Renal pelvis (tissue), 4 donors: ENCODE results near the gene DOK6. TPM values are rescaled to one million over a fixed set of nuclear protein-coding genes. Genes with fewer than 3 reads are reported as not detected.
"Not testable (repeated sequence)": the region's sequence is repeated elsewhere in the genome, so short reads cannot be mapped to it uniquely, and the experiment has no call there.

Source experiments
- DNase-seq: peaks from one replicate; pipeline ENCODE4 v3.0.0-alpha.2; 2013
- polyA plus RNA-seq, 3 donors: library from polyadenylated mRNA; unstranded; fragments of 120-200 nt; gene quantifications; one replicate each; pipeline ENCODE4 v1.2.1, GENCODE V29; 2013; ENCODE audit not compliant: insufficient read length in 3 of 3

Gene DOK6
- polyA plus RNA-seq, 3 donors: 15.8 to 21.9 (median 18.0) TPM

DNA sequence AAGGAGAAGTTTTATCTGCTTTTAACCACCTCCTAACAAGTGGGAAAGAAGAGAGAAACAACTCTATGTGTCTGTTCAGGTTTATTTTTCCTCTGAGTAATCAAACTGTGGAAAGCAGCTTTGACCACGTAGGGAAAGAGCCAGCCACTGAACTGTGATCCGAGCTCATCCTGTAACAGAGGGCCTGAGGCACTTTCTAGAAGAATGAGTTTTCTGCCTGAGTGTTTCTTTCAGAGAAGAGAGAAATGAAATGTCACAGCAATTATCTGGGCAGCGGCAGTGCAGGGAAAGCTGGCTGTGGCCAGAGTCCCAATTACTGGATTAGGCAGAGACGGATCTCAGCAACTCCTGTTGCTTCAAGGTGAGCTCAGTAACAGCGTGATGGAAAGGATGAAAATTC is 395.1 kb downstream of the DOK6 start:
- DNase-seq: no peak

DNA sequence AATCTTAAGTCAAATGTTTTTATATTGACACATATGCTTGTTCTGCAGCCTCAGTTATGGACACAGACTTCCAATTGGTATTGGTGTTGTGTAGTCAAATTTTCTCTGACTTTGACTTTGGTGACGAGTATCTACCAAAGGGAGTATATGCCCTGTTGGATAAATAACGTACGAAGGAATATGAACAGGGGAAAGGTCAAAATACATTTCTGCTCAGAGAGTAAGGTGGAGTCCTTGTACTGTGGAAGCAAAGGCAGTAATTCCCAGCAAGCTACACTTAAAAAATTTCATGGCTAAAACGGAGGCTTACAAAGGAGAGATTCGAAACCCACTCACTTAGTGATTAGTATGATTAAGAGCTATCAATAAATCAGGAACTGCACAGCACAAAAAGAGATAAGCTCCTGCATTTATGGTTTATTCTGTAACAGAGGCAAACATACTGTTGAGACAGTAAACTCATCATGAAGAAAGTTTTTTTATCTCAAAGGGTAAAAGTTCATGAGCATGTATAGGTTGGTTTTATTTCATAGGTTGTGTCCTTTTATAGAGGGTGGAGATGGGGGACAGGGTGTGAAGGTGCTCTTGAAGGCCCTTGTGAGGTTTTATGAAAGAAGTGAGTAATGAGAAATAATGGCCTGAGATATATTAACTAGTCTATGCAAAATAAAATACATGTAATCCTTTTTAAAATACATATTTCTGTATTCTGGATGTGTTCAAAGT is 404.3 kb downstream of the DOK6 start:
- DNase-seq: no peak

DNA sequence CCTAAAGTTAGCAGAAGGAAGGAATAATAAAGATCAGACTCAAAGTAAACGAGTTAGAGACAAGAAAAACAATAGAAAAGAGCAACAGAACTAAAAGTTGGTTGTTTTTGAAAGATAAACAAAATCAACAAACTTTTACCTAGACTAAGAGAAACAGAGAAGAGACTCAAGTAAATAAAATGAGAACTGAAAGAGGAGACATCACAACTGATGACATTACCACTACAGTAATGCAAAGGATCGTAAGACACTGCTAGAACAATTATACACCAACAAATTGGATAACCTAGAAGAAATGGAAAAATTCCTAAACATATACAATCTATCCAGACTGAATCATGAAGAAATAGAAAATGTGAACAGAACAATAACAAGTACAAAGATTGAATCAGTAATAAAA is 407.7 kb downstream of the DOK6 start:
- DNase-seq: no peak

DNA sequence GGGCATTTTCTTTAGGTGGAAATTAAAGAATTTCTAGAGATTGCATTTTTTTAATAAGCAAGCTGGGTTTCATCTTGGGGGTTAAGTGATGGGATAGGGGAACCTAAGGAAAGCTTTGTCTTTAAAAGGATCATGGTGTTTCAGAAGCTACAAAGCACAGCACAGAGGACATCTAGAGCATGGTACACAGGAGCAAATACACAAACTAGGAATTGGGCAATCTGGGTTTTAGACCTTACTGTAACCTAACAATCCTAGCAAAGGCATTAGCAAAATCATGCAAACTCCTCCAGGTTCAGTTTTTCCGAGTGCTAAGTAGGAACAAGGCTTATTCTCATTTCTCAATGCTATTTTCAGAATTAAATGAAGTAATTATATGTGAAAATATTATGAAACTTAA is 412.9 kb downstream of the DOK6 start:
- no peak for DNase-seq

DNA sequence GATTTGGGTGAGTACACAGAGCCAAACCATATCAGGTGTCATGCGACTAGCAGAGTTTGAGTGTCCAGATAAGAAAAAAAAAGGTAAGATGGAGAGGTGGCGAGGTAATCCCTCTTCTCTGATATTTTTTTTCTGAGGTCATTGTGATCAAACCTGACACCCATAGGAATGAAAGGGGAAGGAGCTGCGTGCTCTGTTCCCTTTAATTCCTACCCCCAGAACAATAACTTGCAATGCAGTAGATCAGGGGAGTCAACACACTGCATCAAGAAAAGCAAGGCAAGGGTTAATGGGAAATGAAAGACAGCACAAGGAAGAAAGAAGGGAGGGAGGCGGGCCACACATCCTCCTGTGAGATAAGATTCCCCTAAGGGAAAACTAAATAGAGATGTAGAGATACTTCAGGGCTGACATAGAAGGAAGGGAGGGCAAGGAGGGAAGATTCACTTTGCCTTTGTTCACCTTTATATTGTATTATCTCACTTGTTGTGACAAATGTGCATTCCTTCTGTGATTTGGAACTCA is 414.2 kb downstream of the DOK6 start:
- no peak for DNase-seq

DNA sequence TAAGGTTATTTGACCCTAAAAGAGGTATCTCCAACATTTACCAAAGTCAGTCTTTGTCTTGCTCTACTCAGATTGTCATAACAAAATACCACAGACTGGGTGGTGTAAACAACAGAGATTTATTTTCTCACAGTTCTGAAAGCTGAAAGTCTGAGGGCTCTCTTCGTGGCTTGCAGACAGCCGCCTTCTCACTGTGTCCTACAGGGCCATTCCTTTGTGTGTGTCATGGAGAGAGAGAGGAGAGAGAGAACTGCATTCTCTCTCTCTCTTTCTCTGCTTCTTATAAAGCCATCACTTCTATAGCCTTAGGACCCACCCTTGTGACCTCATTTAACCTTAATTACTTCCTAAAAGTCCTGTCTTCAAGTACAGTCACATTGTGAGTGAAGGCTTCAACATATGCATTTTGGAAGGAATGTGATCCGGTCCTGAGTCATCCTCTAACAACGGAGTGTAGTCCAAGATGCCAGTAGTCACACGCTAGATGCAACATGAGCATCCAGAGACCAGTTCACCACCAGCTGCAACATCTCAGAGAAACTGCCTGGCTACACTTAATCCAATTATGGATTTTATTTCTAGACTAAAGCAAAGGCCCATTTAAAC is 416.8 kb downstream of the DOK6 start:
- peak; percentile 41 for DNase-seq

DNA sequence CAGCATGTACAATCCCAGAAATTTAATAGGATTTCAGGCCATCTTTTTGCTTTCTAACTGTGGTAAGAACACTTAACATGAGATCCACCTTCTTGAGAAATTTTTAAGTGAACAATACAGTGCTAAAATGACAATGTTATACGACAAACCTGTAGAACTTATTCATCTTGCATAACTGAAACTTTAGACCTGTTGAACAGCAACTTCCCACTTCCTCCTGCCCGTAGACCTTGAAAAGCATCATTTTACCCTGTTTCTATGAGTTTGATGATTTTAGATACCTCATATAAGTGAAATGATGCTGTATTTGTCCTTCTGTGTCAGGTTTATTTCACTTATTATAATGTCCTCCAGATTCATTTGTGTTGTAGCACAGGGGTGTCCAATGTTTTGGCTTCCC is 418.8 kb downstream of the DOK6 start:
- no peak for DNase-seq

DNA sequence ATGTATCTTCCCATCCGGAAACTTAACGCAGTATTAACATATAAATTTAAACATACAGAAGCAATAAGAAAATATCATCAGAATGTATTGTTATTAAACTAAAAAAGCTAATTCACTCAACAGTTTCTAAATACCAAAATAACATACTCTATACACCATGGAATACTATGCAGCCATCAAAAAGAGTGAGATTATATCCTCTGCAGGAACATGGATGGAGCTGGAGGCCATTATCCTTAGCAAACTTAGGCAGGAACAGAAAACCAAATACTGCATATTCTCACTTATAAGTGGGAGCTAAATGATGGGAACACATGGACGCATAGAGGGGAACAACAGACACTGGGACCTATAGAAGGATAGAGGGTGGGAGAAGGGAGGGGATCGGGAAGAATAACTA is 419.9 kb downstream of the DOK6 start:
- DNase-seq: no peak

DNA sequence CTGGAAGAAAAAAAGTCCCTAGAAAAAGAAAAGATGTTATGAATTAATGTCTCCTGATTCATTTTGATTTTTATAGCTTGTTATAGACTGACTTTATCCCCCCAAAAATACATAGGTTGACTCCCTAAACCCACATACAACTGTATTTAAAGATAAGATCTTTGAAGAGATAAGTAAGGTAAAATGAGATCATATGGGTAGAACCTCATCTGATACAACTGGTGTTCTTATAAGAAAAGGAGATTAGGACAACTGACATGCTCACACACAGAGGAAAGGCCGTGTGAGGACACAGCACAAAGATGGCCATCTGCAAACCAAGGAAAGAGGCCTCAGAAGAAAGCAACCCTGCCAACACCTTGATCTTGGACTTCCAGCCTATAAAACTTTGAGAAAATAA is 429.5 kb downstream of the DOK6 start:
- DNase-seq: no peak

DNA sequence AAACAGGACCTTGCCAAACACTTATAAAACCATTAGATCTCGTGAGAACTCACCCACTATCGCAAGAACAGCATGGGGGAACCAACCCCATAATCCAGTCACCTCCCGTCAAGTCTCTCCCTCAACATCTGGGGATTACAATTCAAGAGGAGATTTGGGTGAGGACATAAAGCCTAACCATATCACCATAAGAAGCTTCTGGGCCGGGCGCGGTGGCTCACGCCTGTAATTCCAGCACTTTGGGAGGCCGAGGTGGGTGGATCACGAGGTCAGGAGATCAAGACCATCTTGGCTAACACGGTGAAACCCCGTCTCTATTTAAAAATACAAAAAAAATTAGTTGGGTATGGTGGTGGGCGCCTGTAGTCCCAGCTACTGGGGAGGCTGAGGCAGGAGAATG is 434.3 kb downstream of the DOK6 start:
- DNase-seq: not testable (repeated sequence)

DNA sequence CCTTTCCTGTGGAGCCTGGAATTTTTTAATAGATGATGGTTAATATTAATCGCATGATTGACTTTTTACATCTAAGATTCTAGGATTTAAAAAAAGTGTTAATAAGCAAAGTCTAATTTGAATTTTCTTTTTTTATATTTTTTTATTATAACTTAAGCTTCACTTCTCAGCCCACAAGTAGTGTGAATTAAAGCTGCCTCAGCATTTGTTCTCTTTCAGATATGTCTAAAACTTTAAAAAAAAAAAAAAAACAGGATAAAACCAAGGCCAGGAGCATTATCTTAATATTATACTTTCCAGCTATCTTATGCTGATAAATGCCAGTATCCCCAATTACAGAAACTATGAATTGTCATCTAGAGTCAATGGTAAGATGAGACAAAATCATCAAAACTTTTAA is 437.3 kb downstream of the DOK6 start:
- no peak for DNase-seq

DNA sequence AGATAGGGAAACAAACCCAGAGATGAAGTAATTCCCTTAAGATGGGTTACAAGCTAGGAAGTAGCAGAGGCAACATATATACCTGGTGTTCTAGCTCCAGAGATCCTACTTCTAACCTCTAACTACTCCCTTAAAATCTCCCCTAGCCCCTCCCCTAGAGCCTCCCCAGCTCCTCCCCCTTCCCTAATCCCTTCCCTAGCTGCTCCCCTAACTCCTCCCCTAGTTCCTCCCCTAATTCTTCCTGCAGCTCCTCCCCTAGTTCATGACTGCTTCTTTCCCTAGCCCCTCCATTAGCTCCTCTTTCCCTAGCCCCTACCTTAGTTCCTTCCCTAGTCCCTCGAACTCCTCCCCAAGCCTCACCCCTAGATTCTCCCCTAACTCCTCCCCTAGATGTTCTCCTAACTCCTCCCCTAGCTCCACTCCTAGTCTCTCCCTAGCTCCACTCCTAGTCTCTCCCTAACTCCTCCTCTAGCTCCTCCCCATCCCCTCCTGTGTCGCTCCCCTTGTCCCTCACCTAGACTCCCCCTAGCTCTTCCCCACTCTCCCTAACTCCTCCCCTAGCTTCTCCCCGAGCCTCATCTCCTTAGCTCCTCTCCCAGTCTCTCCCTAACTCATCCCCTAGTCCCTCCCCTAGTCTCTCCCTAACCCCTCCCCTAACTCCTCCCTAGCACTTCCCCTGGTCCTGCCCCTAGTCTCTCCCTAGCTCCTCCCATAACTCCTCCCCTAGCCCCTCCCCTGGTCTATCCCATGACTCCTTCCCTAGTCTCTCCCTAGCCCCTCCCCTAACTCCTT is 438.1 kb downstream of the DOK6 start:
- no peak for DNase-seq

DNA sequence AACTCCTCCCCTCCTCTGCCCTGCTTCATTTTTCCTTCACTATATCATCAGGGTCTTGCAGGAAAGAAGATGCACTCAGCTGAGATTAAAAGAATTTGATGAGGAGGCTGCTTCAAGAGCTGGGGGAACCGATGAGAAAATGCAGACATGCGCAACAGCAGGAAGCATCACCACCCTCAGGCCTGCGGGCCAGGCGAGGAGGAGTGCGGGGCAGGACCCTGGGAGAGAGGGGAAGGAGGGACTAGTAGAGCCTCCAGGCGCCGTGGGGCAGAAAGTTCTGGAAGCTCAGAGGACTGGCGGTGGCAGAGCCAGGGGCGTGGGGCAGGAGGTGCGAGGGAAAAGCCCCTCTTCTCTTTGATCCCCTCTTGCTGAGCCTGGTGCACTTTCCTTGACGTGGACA is 438.8 kb downstream of the DOK6 start:
- no peak for DNase-seq

DNA sequence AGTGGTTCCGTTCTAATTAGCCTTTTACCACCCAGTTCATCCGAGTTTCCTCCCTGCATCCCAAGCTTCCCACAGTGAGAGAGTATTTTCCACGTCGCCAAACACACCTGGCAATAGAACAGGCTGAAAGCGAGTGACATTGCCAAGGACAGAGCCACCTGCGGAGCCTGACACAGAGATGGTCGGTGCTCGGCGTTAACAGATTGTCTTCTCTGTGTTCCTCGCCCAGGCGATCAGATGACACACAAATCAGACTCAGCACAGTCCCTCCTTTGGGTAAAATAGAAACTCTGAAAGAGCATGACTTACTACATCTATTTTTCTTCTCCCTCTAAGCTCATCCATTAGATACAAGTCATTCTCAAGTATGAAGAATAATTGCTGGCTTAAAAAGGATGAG is 439.3 kb downstream of the DOK6 start:
- DNase-seq: no peak

DNA sequence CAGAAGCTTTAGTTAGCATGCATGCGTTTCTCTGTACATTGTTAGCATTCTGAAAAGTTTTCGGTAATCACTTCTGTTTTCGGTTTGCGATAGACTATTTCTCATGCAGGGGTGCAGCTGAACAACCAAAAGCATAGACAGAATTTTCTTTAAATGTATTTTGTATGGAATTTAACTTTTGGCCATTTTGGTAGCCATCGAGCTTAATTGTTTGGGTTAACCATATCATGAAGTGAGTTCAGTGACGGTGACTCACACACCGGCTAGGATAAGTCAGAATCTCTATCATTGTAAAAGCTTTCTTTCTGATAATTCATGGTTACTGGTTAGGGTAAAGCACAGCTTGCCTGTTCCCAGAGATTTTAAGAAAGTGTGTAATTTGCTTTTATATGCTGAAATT is 439.8 kb downstream of the DOK6 start:
- no peak for DNase-seq

DNA sequence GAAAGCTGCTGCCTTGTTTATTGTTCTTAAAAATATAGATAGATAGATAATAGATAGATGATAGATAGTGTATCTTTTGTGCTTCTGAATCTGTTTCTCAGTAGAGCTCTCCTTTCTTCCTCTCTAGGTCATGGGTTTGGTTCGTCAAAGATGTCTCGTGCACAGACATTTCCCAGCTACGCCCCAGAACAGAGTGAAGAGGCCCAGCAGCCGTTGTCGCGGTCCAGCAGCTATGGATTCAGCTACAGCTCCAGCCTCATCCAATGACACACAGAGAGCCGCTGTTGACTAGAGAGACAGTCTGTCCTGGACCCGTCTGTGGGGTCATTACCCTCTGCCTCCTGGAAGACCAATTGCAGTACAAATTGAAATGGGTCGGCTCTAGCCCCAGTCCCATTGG is 440.4 kb downstream of the DOK6 start:
- DNase-seq: no peak

DNA sequence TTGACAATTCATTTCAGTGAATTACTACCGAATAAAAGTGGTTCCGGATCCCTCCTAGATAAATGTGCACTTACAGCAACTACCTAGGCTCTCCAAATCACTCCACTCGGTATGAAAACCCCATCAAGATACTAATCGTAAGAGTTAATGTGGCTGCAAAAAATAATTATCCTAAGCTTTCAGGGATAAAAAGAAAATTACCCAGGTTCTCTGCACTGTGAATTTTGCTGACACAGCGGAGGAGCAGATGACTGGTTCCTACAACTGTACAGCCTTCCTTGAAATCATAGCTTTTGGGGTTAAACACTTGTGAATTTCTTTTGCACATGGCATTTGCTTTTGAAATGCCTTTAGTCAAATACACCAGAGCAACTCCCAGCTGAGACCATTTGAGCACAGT is 442.3 kb downstream of the DOK6 start:
- no peak for DNase-seq

DNA sequence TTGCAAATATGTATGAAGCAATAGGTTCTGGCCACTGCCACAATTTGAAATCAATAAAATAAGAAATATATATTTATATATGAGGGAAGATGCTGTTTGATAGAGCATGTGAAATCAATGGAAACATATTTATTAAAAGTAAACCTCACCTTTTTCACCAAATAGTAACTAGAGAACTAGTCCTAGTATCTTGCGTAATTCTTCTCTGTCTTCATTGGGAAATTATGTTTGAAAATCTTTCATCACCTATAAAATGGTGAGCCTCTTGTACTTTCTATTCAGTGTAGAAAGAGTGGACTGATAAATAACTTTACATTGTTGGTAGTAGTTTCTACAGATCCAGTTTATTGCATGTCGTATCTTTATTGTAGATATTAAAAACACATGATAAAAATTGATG is 444.0 kb downstream of the DOK6 start:
- no peak for DNase-seq

DNA sequence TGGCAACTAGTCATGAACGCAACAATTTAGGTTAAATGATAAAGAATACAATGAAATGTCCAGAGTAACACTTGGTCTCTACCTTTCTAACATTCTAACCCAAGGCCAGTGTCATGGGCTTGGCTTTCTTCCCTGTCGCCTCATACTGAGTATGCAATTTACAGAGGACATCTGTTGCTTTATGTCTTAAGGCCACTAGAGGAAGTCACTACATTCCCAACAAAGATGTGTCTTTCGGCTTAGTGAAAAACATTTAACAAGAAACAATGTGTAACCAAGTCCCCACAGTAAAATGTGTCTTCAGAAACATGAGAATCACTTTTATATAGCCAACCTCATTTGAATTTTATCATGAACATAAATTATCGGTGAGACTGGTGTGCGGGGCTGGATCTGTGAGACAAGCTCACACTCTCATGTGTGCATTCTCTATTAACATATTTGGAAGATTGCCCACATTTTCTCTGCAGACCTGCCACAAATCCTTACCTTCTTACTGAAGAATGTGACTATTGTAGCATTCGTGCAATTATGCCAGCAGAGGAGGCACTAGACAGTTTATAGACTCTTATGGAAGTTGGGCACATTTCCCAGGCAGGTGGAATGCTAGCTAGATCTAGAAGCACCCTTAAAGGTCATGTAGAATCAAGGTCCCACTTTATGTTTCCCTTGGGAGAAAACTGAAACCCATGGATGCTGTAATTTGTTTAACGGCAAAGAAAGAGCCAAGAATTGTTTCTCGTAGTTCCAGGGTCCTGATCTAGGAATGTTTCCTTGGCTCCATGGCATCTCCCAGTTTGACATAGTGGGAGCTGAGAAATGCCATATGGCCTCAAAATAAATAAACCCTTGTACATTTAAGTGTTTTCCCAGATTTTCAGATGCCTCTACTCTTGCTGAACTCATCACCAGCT is 445.2 kb downstream of the DOK6 start:
- DNase-seq: peak; percentile 15

DNA sequence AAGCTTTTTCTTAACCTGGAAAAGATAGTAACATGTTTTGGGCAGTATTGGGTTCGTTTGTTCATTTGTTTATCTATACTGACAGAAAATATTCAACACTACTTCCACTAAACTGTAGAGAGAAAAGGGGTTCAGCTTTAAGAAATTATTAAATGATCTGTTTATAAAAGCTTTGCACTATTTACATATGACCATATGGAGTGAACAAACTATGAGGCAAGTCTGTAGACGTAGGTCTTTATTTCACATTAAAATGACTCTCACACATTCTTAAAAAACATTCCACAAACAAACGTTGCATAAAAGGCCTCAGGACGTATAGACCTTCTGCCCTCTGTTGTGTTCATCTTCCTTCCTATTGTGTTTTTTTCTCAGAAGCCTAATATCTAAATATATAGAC is 452.4 kb downstream of the DOK6 start:
- DNase-seq: no peak

DNA sequence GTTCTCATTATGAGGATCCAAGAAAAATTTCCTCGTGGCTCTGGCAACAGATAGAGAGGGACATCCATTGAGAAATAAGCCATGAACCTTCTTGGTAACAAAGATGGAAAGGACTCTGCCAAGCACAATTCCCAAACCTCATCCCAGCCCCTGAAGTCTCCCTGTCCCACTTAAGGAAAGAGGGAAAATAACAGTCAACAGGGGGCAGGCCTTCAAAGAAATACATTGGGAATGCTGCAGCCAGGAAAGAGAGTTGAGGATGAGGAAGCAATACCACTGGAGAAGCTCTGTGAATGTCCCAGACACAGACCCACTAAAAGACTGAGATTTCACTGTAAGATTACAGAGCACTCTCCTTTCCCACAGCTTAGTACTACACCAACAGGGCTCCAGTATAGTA is 453.8 kb downstream of the DOK6 start:
- DNase-seq: no peak

DNA sequence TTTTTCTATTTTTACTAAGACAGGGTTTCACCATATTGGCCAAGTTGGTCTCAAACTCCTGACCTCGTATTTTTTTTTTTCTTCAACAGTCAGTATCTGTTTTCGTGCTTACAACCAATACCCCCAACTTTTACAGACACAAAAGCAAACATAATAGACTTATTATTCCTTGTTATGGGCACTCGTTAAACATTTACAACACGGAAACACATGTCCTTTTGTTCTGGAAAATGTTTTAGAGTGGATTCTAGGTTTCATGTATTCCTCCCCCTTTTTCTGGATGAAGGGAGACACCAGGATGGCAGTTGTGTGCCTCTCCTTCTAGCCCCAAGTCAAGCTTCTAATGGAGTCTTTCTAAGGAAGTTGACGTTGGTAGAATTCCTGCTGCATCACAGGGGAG is 458.2 kb downstream of the DOK6 start:
- no peak for DNase-seq
